B cell (primary cell): ENCODE measurements around the gene RUFY1.

ENCODE experiments used
- CTCF ChIP-seq: fragments of 200-600 bp; IDR thresholded peaks from one replicate; pipeline ENCODE4 v1.8.0; 2022; ENCODE audit warnings: antibody characterized with exemption, mild to moderate bottlenecking
- EZH2 ChIP-seq: IDR thresholded peaks from 2 replicates; pipeline ENCODE4 v1.6.1; 2012; ENCODE audit warnings: borderline replicate concordance, low read depth, mild to moderate bottlenecking, moderate library complexity, low read length; ENCODE audit not compliant: insufficient read depth, poor library complexity, severe bottlenecking

- no peak for TF ChIP-seq CTCF
- no peak for TF ChIP-seq EZH2
These were observed 27.1 kb downstream of the RUFY1 start for GRCh38 chr5:179577286-179577960.
